Small intestine (tissue), 7 donors: ENCODE measurements around the gene SETBP1. TPM values are rescaled to one million over a fixed set of nuclear protein-coding genes. Genes with fewer than 3 reads are reported as not detected.

ENCODE experiments used
- DNase-seq, 2 donors: peaks; one replicate each; pipeline versions ENCODE4 v3.0.0 to v3.0.0-alpha.2; 2013
- FAIRE-seq: peaks from 2 replicates; lab custom pipeline; 2012; peaks lifted over from hg19 to GRCh38; lab: Jason Lieb, UNC
- H3K27ac ChIP-seq, 3 donors: one replicate each; pipeline ENCODE4 v1.5.1; 2013; ENCODE audit warnings: low read length in 2 of 3, mild to moderate bottlenecking in 2 of 3, control low read depth in 1 of 3, inconsistent platforms in 1 of 3, low read depth in 1 of 3, moderate library complexity in 1 of 3
- H3K27me3 ChIP-seq, 3 donors: one replicate each; pipeline ENCODE4 v1.6.1; 2013; ENCODE audit warnings: low read length in 3 of 3, inconsistent platforms in 1 of 3; ENCODE audit not compliant: control insufficient read depth in 3 of 3, insufficient read depth in 3 of 3
- H3K36me3 ChIP-seq, 3 donors: one replicate each; pipeline ENCODE4 v1.6.1; 2013; ENCODE audit warnings: low read length in 3 of 3, inconsistent platforms in 1 of 3, low read depth in 1 of 3, mild to moderate bottlenecking in 1 of 3, moderate library complexity in 1 of 3; ENCODE audit not compliant: control insufficient read depth in 3 of 3, insufficient read depth in 2 of 3
- H3K4me1 ChIP-seq, 3 donors: one replicate each; pipeline ENCODE4 v1.6.1; 2013; ENCODE audit warnings: low read length in 2 of 3, inconsistent platforms in 1 of 3, low read depth in 1 of 3, mild to moderate bottlenecking in 1 of 3, moderate library complexity in 1 of 3; ENCODE audit not compliant: control insufficient read depth in 3 of 3, insufficient read depth in 2 of 3
- H3K4me3 ChIP-seq, 3 donors: one replicate each; pipeline ENCODE4 v1.5.1; 2013; ENCODE audit warnings: low read length in 3 of 3, control low read depth in 1 of 3, inconsistent platforms in 1 of 3, low read depth in 1 of 3, mild to moderate bottlenecking in 1 of 3, moderate library complexity in 1 of 3
- H3K9me3 ChIP-seq, 2 donors: one replicate each; pipeline ENCODE4 v1.6.1; 2013; ENCODE audit warnings: low read depth in 1 of 2, low read length in 1 of 2; ENCODE audit not compliant: control insufficient read depth in 2 of 2, insufficient read depth in 1 of 2
- WGBS, 3 donors: extraction: QIAGEN DNeasy Blood & Tissue Kit; methylation state at CpG; one replicate each; pipeline ENCODE4 v1.1.7; 2013; 5-methylcytosine and 5-hydroxymethylcytosine counted together
- polyA plus RNA-seq, 4 donors: library from polyadenylated mRNA; stranded (reverse) in 3 of 4; unstranded in 1 of 4; fragments of 200-250 nt in 3 of 4; fragments of 120-200 nt in 1 of 4; gene quantifications; one replicate each; pipeline versions ENCODE4 v1.2.1 to v1.2.3, GENCODE V29; 2013
- donor health status: healthy with polysubstance abuse.
- donor health status: control.
- donor health status: control.
- donor health status: Bipolar disorder and iron deficiency.
- donor health status: healthy.

The SETBP1 gene
- polyA plus RNA-seq, 4 donors: 0.54 to 5.8 (median 1.8) TPM; not detected in 1

DNA sequence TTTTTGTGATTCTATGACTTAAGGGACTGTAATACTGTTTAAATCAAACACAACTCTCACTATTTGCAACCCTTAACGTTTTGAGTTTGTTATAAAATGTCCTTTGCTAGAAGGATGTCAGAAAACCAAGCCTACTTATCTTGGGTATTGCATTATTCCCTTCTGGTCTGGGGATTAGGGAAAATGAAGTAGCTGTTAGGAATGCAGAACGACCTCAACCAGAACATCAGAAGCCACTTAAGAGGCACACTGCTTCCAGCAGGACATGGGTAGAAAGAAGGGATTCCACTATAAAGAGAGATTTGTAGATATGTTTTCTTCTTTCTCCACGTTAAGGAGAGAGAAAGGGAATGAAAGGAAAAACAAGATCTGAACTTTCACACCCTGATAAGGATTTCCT is 101.2 kb downstream of the SETBP1 start:
- no peak overlapping the region for H3K27ac ChIP-seq

DNA sequence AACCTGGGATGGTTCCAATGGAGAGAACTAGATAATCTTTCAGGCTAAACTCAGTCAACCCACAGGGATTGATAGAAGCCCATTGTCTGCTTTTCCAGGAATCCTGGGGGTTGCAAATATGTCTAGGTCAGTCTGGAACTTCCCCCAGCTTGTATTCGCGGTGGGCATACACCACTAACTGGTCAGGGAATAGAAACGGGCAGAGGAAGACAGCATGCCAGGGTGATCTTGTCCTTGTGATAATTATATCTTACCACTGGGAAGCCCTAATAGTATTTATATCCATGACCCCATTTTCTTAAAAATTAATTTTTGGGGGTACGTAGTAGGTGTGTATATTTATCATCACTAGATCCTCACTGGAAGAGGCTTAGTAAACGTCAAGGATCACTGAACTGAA is 101.9 kb downstream of the SETBP1 start:
- Histone ChIP-seq H3K4me3 (no peak overlapping the region), H3K27me3 (no peaks in the 10 kb centered on the region), H3K4me1 (peaks cover 0 to 4% (median 0%) of the 10 kb centered on the region in 3 donors), H3K9me3 (no peaks in the 10 kb centered on the region), H3K36me3 (no peaks in the 10 kb centered on the region), H3K27ac (no peak overlapping the region)
- 94 to 95% (median 95%) methylated on average over 5 of the region's 5 CpGs for WGBS, 3 donors
- DNase-seq (no peak), FAIRE-seq (no peak)

More for the DNA sequence above, 101.2 kb downstream of the SETBP1 start:
- no peak overlapping the region for H3K4me3 ChIP-seq
- H3K4me1 ChIP-seq: peaks cover 0 to 4% (median 0%) of the 10 kb centered on the region in 3 donors
- no peaks in the 10 kb centered on the region for H3K36me3 ChIP-seq
- WGBS, 3 donors: 7 to 26% (median 16%) methylated on average over 3 of the region's 3 CpGs
- DNase-seq: no peak
- no peaks in the 10 kb centered on the region for H3K27me3 ChIP-seq
- H3K9me3 ChIP-seq: no peaks in the 10 kb centered on the region
- no peak for FAIRE-seq

DNA sequence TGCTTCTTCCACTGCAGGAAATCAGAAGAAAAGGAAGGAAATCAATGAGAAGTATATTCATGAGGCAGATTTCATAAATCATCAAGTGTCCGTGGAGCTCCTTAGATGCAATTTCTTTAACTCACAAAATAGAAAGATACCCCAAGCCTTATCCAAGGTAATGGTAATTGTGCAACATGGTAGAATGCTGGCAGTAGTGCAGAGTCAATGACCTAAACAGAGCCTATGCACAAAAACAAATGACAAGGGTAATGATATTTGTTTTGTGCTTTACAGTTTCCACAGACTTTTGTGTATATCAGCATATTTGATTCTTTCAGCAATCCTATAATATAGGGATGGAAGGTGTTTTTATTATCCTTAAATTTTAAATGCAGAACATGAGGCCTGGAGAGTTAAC is 102.7 kb downstream of the SETBP1 start:
- no peaks in the 10 kb centered on the region for H3K36me3 ChIP-seq
- peaks cover 0 to 4% (median 3%) of the 10 kb centered on the region in 3 donors for H3K4me1 ChIP-seq
- FAIRE-seq (no peak), DNase-seq (no peak)
- H3K9me3 ChIP-seq: no peaks in the 10 kb centered on the region
- WGBS, 3 donors: 89 to 96% (median 91%) methylated on average over 1 of the region's 1 CpG
- H3K27ac ChIP-seq: no peak overlapping the region
- no peak overlapping the region for H3K4me3 ChIP-seq
- no peaks in the 10 kb centered on the region for H3K27me3 ChIP-seq

DNA sequence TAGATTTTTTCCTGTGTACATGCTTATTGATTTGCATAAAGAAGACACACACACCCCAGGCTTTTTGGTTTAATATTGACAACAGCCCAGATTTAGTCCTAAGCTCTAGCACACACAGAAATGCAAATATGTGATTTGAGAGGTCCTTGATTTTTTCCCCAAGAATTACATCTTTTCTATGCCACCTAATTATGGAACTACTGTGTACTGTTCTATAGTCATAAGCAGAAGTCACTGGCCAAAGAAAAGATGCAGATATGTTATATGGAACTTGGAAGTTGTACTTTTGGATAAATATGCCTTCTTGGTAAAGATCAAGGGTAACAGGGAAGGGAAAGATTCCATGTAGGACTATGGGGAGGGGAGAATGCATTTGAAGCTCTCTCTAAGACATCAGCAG is 105.6 kb downstream of the SETBP1 start:
- Histone ChIP-seq H3K27me3 (no peaks in the 10 kb centered on the region), H3K9me3 (no peaks in the 10 kb centered on the region), H3K36me3 (no peaks in the 10 kb centered on the region), H3K4me3 (no peak overlapping the region), H3K27ac (no peak overlapping the region), H3K4me1 (peaks cover 0 to 6% (median 4%) of the 10 kb centered on the region in 3 donors)
- FAIRE-seq (no peak), DNase-seq (no peak)

DNA sequence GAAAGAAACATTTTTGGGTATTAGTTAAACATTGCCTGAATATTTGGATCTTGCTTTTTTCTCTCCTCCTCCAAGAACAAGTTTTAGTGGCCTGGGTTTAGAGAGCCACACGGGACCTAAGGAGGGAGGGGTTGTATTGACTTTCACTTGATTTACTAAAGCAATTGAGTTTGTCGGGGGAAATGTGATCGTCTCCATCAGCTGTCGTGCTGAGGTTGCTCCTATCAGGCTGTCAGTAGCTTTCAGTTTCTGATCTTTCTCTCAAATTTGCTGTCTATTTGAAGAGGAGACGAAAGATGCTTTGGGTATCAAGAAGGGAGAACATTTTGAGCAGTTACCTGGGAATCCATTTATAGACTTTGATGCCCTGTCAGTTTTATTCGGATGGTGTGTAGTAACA is 106.0 kb downstream of the SETBP1 start:
- H3K4me3 ChIP-seq: no peak overlapping the region
- DNase-seq (no peak), FAIRE-seq (no peak)
- H3K36me3 ChIP-seq: no peaks in the 10 kb centered on the region
- H3K9me3 ChIP-seq: no peaks in the 10 kb centered on the region
- no peak overlapping the region for H3K27ac ChIP-seq
- H3K27me3 ChIP-seq: no peaks in the 10 kb centered on the region
- WGBS, 3 donors: 41 to 68% (median 48%) methylated on average over 6 of the region's 6 CpGs
- peaks cover 0 to 6% (median 4%) of the 10 kb centered on the region in 3 donors for H3K4me1 ChIP-seq

DNA sequence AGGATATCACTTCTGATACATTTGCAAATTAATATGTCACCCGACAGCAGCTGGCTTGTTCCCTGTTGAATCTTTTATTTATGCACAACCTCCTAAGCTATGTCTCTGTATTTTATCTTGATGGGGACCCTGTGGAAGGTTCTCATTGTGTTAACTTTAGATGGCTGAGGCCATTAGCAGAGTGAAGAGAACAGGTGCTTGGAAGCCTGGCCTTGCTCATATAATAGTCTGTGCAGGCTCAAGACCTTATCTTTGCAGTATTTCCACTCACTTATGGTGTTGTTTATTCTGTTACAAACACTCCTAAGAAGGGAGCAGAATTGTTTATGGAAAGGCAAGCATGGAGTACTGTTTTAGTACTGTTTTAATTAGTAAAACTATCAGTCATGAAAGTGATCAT is 107.6 kb downstream of the SETBP1 start:
- DNase-seq (no peak), FAIRE-seq (no peak)
- H3K4me3 ChIP-seq: no peak overlapping the region
- H3K36me3 ChIP-seq: peaks cover 0 to 3% (median 0%) of the 10 kb centered on the region in 3 donors
- H3K4me1 ChIP-seq: peaks cover 0 to 8% (median 0%) of the 10 kb centered on the region in 3 donors
- H3K9me3 ChIP-seq: no peaks in the 10 kb centered on the region
- 94 to 97% (median 95%) methylated on average over 1 of the region's 1 CpG for WGBS, 3 donors
- H3K27me3 ChIP-seq: no peaks in the 10 kb centered on the region
- no peak overlapping the region for H3K27ac ChIP-seq

DNA sequence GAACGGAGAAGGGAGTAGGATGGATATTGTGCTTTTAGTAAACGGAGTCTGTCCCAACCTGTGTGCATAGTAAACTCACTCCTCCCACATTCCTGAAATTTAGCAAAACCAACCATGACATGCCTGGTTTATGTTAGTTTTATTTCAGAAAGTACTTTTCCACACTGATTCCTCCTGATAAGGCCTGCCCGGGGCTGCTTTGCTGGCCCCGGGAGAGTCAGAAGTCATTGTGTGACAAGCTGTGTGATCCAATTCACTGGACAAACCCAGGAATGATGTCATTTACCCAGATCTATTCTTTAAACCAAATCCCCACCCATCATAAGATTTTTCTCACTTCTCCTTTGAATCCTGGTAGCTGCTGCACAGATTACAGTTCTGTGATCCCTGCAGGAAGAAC is 109.0 kb downstream of the SETBP1 start:
- Histone ChIP-seq H3K4me1 (peaks cover 0 to 8% (median 0%) of the 10 kb centered on the region in 3 donors), H3K9me3 (no peaks in the 10 kb centered on the region), H3K27ac (no peak overlapping the region), H3K36me3 (peaks cover 0 to 3% (median 0%) of the 10 kb centered on the region in 3 donors), H3K27me3 (no peaks in the 10 kb centered on the region), H3K4me3 (no peak overlapping the region)
- no peak for FAIRE-seq
- WGBS, 3 donors: 65 to 89% (median 81%) methylated on average over 4 of the region's 4 CpGs
- no peak for DNase-seq

DNA sequence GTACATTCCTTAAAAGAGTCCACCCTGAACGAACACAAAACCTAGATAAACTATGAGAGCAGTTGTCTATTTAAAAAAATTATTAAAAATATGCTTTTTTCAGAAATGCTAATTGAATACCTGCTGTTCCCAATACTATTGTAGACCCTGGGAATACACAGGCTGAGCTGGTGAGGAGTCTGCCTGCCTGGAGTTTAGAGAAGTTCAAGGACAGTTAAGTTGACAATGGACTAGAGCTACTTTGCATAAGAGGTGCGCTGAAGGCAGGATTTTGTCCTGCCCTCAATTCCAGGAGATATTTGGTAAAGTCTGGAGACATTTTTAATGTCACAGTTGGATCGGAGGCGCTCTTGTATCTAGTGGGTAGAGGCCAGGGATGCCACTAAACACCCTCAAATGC is 110.2 kb downstream of the SETBP1 start:
- H3K9me3 ChIP-seq: no peaks in the 10 kb centered on the region
- no peak for FAIRE-seq
- H3K27ac ChIP-seq: no peak overlapping the region

DNA sequence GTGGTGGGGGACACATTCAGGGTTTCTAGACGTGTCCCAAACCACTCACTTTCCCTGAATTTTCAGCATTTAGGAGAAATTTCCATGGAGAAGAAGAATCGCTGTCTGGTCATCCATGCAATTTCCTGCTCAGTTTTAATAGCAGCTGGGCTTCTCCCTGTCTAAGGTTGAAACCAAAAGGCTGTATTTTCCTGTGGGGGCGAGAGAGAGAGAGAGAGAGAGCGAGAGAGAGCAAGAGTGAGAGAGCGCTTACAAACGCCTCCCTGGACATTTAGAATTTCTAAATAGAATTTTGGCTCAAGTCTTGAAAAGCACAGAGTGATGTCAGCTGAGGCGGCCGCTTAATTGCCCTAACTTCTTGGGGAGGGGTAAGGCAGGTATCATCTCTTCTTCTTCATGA is 110.8 kb downstream of the SETBP1 start:
- H3K4me1 ChIP-seq: peaks cover 0 to 10% (median 8%) of the 10 kb centered on the region in 3 donors
- H3K27ac ChIP-seq: peak overlapping the region in 1 of 3 donors; percentile 4
- peaks cover 0 to 3% (median 0%) of the 10 kb centered on the region in 3 donors for H3K36me3 ChIP-seq
- no peak for FAIRE-seq
- no peak overlapping the region for H3K4me3 ChIP-seq
- no peaks in the 10 kb centered on the region for H3K27me3 ChIP-seq
- H3K9me3 ChIP-seq: no peaks in the 10 kb centered on the region
- 61 to 90% (median 80%) methylated on average over 8 of the region's 8 CpGs for WGBS, 3 donors
- no peak for DNase-seq

More for the DNA sequence above, 110.2 kb downstream of the SETBP1 start:
- DNase-seq: no peak
- no peaks in the 10 kb centered on the region for H3K27me3 ChIP-seq
- H3K36me3 ChIP-seq: peaks cover 0 to 3% (median 0%) of the 10 kb centered on the region in 3 donors
- WGBS, 3 donors: 89 to 96% (median 92%) methylated on average over 4 of the region's 4 CpGs
- H3K4me1 ChIP-seq: peaks cover 0 to 8% (median 3%) of the 10 kb centered on the region in 3 donors
- no peak overlapping the region for H3K4me3 ChIP-seq
